ENCODE measurements around the gene C5orf47.

DNA sequence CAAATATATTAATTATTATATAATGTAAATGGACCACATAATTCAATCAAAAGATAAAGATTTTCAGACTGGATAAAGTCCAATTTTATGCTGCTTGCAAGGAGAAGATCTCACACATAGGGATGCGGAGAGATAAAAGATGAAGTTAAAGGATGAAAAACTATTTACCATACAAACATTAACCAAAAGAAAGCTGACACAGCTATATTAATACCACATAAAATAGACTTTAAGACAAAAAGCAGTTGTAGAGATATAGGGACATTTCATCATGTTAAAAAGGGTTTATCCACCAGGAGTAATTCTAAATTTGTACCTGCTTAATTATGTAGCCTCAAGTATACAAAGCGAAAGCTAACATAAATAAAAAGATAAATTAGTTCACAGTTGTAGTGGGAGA, 41.3 kb downstream of the C5orf47 start:
- TF ChIP-seq EZH2phosphoT487 (IDR thresholded peaks at IDR 0.05; ENCODE audit: borderline replicate concordance), result no peak
- TF ChIP-seq, protein P1, sequence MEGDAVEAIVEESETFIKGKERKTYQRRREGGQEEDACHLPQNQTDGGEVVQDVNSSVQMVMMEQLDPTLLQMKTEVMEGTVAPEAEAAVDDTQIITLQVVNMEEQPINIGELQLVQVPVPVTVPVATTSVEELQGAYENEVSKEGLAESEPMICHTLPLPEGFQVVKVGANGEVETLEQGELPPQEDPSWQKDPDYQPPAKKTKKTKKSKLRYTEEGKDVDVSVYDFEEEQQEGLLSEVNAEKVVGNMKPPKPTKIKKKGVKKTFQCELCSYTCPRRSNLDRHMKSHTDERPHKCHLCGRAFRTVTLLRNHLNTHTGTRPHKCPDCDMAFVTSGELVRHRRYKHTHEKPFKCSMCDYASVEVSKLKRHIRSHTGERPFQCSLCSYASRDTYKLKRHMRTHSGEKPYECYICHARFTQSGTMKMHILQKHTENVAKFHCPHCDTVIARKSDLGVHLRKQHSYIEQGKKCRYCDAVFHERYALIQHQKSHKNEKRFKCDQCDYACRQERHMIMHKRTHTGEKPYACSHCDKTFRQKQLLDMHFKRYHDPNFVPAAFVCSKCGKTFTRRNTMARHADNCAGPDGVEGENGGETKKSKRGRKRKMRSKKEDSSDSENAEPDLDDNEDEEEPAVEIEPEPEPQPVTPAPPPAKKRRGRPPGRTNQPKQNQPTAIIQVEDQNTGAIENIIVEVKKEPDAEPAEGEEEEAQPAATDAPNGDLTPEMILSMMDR (IDR thresholded peaks at IDR 0.05 in 2 of 3, conservative IDR thresholded peaks at IDR 0.05 in 1 of 3; ENCODE audit: borderline replicate concordance in 1 of 3, insufficient read depth in 1 of 3, low read depth in 2 of 3, low read length in 2 of 3), result no peak
- no peak for TF ChIP-seq POLR2AphosphoS5 (IDR thresholded peaks at IDR 0.05; ENCODE audit: low read depth, low read length)
- TF ChIP-seq EZH2 (IDR thresholded peaks at IDR 0.05), result no peak
- TF ChIP-seq YY1 (IDR thresholded peaks at IDR 0.05; ENCODE audit: extremely low read depth, insufficient replicate concordance, low read depth, low read length), result no peak
- no peak for TF ChIP-seq REST (IDR thresholded peaks at IDR 0.05; ENCODE audit: low read depth)
- no peak for TF ChIP-seq ZFX (IDR thresholded peaks at IDR 0.05)

Measured in HCT116 (cell line).